Astrocyte (in vitro differentiated cells and primary cell): Measurements from ENCODE around the gene MGAT5. TPM values are rescaled to one million over a fixed set of nuclear protein-coding genes. Genes with fewer than 3 reads are reported as not detected.

Experiments used
- DNase-seq: peaks from one replicate; pipeline ENCODE4 v3.0.0-alpha.2; 2010; ENCODE audit warnings: low read depth
- FAIRE-seq: peaks from 2 replicates; lab custom pipeline; 2011; peaks lifted over from hg19 to GRCh38; lab: Jason Lieb, UNC
- H2AFZ ChIP-seq: 2 replicates; pipeline ENCODE4 v1.6.0; 2012; ENCODE audit warnings: low read depth, low read length, inconsistent platforms
- H3K27ac ChIP-seq: 2 replicates; pipeline ENCODE4 v1.5.1; 2011; ENCODE audit warnings: low read depth, low read length, inconsistent platforms
- H3K27me3 ChIP-seq: 2 replicates; pipeline ENCODE4 v1.6.0; 2011; ENCODE audit warnings: low read length, inconsistent platforms; ENCODE audit not compliant: insufficient read depth
- H3K36me3 ChIP-seq: 2 replicates; pipeline ENCODE4 v1.5.1; 2011; ENCODE audit warnings: low read length, inconsistent platforms; ENCODE audit not compliant: insufficient read depth
- H3K4me1 ChIP-seq: 2 replicates; pipeline ENCODE4 v1.5.1; 2011; ENCODE audit warnings: low read length, inconsistent platforms; ENCODE audit not compliant: insufficient read depth
- H3K4me2 ChIP-seq: 2 replicates; pipeline ENCODE4 v1.6.0; 2012; ENCODE audit warnings: low read length, inconsistent platforms
- H3K4me3 ChIP-seq: 2 replicates; pipeline ENCODE4 v1.5.1; 2011; ENCODE audit warnings: low read depth, mild to moderate bottlenecking, low read length, inconsistent platforms; ENCODE audit not compliant: insufficient read depth
- H3K79me2 ChIP-seq: 2 replicates; pipeline ENCODE4 v1.6.0; 2012; ENCODE audit warnings: mild to moderate bottlenecking, low read length, inconsistent platforms; ENCODE audit not compliant: insufficient read depth
- H3K9ac ChIP-seq: 2 replicates; pipeline ENCODE4 v1.6.0; 2012; ENCODE audit warnings: mild to moderate bottlenecking, low read length, inconsistent platforms
- H3K9me3 ChIP-seq: 2 replicates; pipeline ENCODE4 v1.5.1; 2012; ENCODE audit warnings: low read depth, mild to moderate bottlenecking, low read length, inconsistent platforms; ENCODE audit not compliant: insufficient read depth
- H4K20me1 ChIP-seq: 2 replicates; pipeline ENCODE4 v1.6.0; 2012; ENCODE audit warnings: low read length, inconsistent platforms; ENCODE audit not compliant: insufficient read depth
- H3K27ac Mint-ChIP-seq: one replicate; pipeline ENCODE4 v1.8.0; 2021; ENCODE audit warnings: mild to moderate bottlenecking, mixed read lengths; ENCODE audit not compliant: unreplicated experiment
- H3K27me3 Mint-ChIP-seq: one replicate; pipeline ENCODE4 v1.8.0; 2021; ENCODE audit warnings: low read depth, mixed read lengths; ENCODE audit not compliant: unreplicated experiment
- H3K36me3 Mint-ChIP-seq: one replicate; pipeline ENCODE4 v1.8.0; 2021; ENCODE audit warnings: low read depth, mixed read lengths; ENCODE audit not compliant: unreplicated experiment
- H3K4me1 Mint-ChIP-seq: one replicate; pipeline ENCODE4 v1.8.0; 2021; ENCODE audit warnings: low read depth, mixed read lengths; ENCODE audit not compliant: unreplicated experiment
- H3K4me3 Mint-ChIP-seq: one replicate; pipeline ENCODE4 v1.8.0; 2021; ENCODE audit warnings: mild to moderate bottlenecking, moderate library complexity, mixed read lengths; ENCODE audit not compliant: unreplicated experiment
- H3K9me3 Mint-ChIP-seq: one replicate; pipeline ENCODE4 v1.8.0; 2021; ENCODE audit warnings: mild to moderate bottlenecking, mixed read lengths; ENCODE audit not compliant: unreplicated experiment
- CTCF ChIP-seq: IDR thresholded peaks from 2 replicates; pipeline ENCODE4 v1.5.1; 2011; ENCODE audit warnings: low read depth, mild to moderate bottlenecking, inconsistent platforms, low read length, moderate library complexity; ENCODE audit not compliant: insufficient read depth
- EZH2 ChIP-seq: IDR thresholded peaks from 2 replicates; pipeline ENCODE4 v1.6.1; 2012; ENCODE audit warnings: mild to moderate bottlenecking, low read length, inconsistent platforms; ENCODE audit not compliant: insufficient read depth
- total RNA-seq: library from RNA; stranded (reverse); gene quantifications from 2 replicates; pipeline ENCODE4 v1.2.1, GENCODE V29; 2021

Gene MGAT5
- total RNA-seq, 1 donor from 2014 or later, result 80.2 TPM

- Histone ChIP-seq H3K9me3 (no peaks in the 10 kb centered on the region), H3K9ac (peak overlapping the region; percentile 15), H3K27ac (peak overlapping the region; percentile 62), H3K4me3 (no peak overlapping the region), H4K20me1 (peaks cover 4% of the 10 kb centered on the region), H3K36me3 (no peaks in the 10 kb centered on the region), H3K79me2 (no peaks in the 10 kb centered on the region), H3K27me3 (no peaks in the 10 kb centered on the region), H3K4me2 (peak overlapping the region; percentile 62), H2AFZ (no peak overlapping the region), H3K4me1 (peaks cover 32% of the 10 kb centered on the region)
- DNase-seq (peak; percentile 92), FAIRE-seq (no peak)
- no peaks in the 10 kb centered on the region for H3K9me3 Mint-ChIP-seq
- H3K27me3 Mint-ChIP-seq, result no peaks in the 10 kb centered on the region
- H3K4me3 Mint-ChIP-seq, result no peak overlapping the region
- peaks cover 26% of the 10 kb centered on the region for H3K4me1 Mint-ChIP-seq
- no peak overlapping the region for H3K27ac Mint-ChIP-seq
- peaks cover 6% of the 10 kb centered on the region for H3K36me3 Mint-ChIP-seq
- TF ChIP-seq EZH2 (no peak), CTCF (no peak)
Observed at GRCh38 chr2:134372611-134373131, 118.8 kb downstream of the MGAT5 start.

GRCh38 chr2:134375935-134376334 lies 122.1 kb downstream of the MGAT5 start:
- Histone ChIP-seq H3K4me1 (peaks cover 19% of the 10 kb centered on the region), H3K27me3 (no peaks in the 10 kb centered on the region), H3K27ac (no peak overlapping the region), H3K79me2 (no peaks in the 10 kb centered on the region), H4K20me1 (no peaks in the 10 kb centered on the region), H3K36me3 (no peaks in the 10 kb centered on the region), H2AFZ (no peak overlapping the region), H3K9ac (no peak overlapping the region), H3K4me3 (no peak overlapping the region), H3K4me2 (no peak overlapping the region), H3K9me3 (no peaks in the 10 kb centered on the region)
- H3K27ac Mint-ChIP-seq, result peak overlapping the region; percentile 5
- peak; percentile 67 for DNase-seq
- H3K4me1 Mint-ChIP-seq, result peaks cover 12% of the 10 kb centered on the region
- peaks cover 7% of the 10 kb centered on the region for H3K36me3 Mint-ChIP-seq
- H3K4me3 Mint-ChIP-seq, result no peak overlapping the region
- FAIRE-seq, result no peak
- no peaks in the 10 kb centered on the region for H3K27me3 Mint-ChIP-seq
- TF ChIP-seq CTCF (peak; percentile 36), EZH2 (no peak)
- H3K9me3 Mint-ChIP-seq, result no peaks in the 10 kb centered on the region

GRCh38 chr2:134377730-134378129 lies 123.9 kb downstream of the MGAT5 start:
- Histone ChIP-seq H3K9me3 (no peaks in the 10 kb centered on the region), H3K4me1 (peaks cover 5% of the 10 kb centered on the region), H3K27me3 (no peaks in the 10 kb centered on the region), H3K79me2 (no peaks in the 10 kb centered on the region), H3K4me3 (no peak overlapping the region), H4K20me1 (no peaks in the 10 kb centered on the region), H3K9ac (no peak overlapping the region), H3K36me3 (no peaks in the 10 kb centered on the region), H2AFZ (no peak overlapping the region), H3K27ac (no peak overlapping the region), H3K4me2 (no peak overlapping the region)
- Mint-ChIP-seq H3K9me3 (no peaks in the 10 kb centered on the region), H3K36me3 (peaks cover 7% of the 10 kb centered on the region), H3K27me3 (no peaks in the 10 kb centered on the region), H3K27ac (no peak overlapping the region), H3K4me1 (peaks cover 8% of the 10 kb centered on the region), H3K4me3 (no peak overlapping the region)
- FAIRE-seq (no peak), DNase-seq (no peak)
- TF ChIP-seq EZH2 (no peak), CTCF (no peak)
